ENCODE results near the gene FLRT1. TPM values are rescaled to one million over a fixed set of nuclear protein-coding genes. Genes with fewer than 3 reads are reported as not detected.
A peak's percentile ranks its signal among the peaks of the same experiment; 100 is the strongest.

The FLRT1 gene
- total and polyA plus RNA-seq, 4 donors: 0.10 to 0.60 TPM; not detected in 2

DNA sequence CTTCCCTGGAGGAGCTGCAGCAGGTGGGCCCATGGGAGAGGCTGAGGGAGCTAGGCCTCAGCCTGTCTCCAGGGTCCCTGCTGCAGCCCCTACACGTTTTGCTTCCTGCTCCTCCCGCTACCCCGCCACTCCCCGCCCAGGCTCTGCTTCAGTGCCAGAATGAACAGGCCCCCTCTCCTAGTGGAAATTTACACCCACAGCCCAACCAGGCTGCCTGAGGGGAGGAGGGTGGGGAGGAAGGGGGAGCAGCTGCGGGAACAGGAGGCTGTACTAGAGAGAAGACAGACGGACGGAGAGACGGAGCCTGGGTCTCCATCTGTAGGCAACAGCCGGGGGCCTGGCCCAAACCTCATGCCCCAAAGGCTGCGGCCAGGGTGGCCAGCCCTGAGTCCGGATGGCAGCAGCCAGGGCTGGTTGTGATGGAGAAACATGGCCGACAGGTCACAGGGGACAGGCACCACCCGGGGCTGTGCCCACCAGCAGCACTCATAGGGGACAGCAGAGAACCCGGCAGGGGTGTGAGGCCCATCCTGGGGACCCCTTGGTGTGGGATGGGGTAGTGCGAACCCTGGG, 20.6 kb downstream of the FLRT1 start:
- H3K36me3 ChIP-seq (ENCODE audit: control insufficient read depth in 1 of 2, insufficient read depth in 2 of 2, low read length in 1 of 2): no peaks in the 10 kb centered on the region
- intact Hi-C loops (cut with DNase I): no loop called here
- H3K4me3 ChIP-seq (ENCODE audit: low read length in 2 of 2): no peak overlapping the region
- ATAC-seq (ENCODE audit: low FRiP score): no peak
- H3K9me3 ChIP-seq (ENCODE audit: control insufficient read depth, low read length): no peaks in the 10 kb centered on the region
- H3K27me3 ChIP-seq (ENCODE audit: control insufficient read depth in 1 of 2, insufficient read depth in 2 of 2, low read length in 1 of 2): no peaks in the 10 kb centered on the region
- no peak for DNase-seq
- H3K27ac ChIP-seq (ENCODE audit: low read depth in 1 of 2, low read length in 2 of 2): no peak overlapping the region
- 91 to 92% methylated on average over 13 to 15 of the region's 15 CpGs for WGBS, 2 donors
- H3K4me1 ChIP-seq (ENCODE audit: control insufficient read depth in 1 of 2, insufficient read depth in 2 of 2, low read length in 2 of 2): no peaks in the 10 kb centered on the region

DNA sequence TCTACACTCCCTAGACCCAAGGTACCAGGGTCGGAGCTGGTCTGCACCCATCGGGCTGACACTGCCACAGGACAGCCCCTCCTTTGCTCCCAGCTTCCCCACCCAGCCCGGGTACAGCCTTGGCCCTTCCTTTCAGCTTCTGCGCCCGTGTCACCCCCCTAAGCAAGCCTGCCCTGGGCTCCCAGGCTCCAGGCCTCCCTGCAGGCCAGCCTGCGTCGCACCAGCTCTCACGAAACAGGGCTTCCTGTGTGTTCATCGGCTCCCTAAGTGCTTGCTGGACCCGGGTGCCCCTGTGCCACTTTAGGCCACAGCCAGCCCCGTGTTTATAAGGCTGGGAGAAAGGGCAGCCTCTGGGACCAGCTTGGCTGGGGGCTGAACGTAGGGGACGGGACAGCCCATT, 21.1 kb downstream of the FLRT1 start:
- DNase-seq (no peak), ATAC-seq (ENCODE audit: low FRiP score) (no peak)
- no peak overlapping the region for H3K4me3 ChIP-seq (ENCODE audit: low read length in 2 of 2)
- no peaks in the 10 kb centered on the region for H3K36me3 ChIP-seq (ENCODE audit: control insufficient read depth in 1 of 2, insufficient read depth in 2 of 2, low read length in 1 of 2)
- no peaks in the 10 kb centered on the region for H3K4me1 ChIP-seq (ENCODE audit: control insufficient read depth in 1 of 2, insufficient read depth in 2 of 2, low read length in 2 of 2)
- intact Hi-C loops (cut with DNase I): no loop called here
- H3K9me3 ChIP-seq (ENCODE audit: control insufficient read depth, low read length): no peaks in the 10 kb centered on the region
- H3K27me3 ChIP-seq (ENCODE audit: control insufficient read depth in 1 of 2, insufficient read depth in 2 of 2, low read length in 1 of 2): no peaks in the 10 kb centered on the region
- 82 to 87% methylated on average over 12 to 13 of the region's 13 CpGs for WGBS, 2 donors
- no peak overlapping the region for H3K27ac ChIP-seq (ENCODE audit: low read depth in 1 of 2, low read length in 2 of 2)

DNA sequence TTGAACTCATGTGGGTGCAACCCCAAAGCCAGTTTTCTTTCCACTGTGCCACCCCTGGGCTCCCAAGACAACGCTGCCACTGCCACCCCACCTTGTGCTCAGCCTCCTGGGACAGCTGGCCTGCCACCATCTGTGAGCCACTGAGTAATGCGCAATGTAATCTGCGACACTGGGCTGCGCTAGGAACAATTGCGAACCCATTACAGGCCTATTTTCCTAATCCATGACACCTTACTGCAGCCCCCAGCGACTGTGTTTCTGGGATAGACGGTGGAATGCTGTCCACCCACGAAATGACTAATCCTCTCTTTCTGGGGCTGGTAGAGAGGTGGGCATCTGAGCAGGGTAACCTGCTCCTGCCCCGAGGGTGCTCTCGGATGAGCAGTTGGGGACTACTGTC, 22.2 kb downstream of the FLRT1 start:
- no peak for ATAC-seq (ENCODE audit: low FRiP score)

DNA sequence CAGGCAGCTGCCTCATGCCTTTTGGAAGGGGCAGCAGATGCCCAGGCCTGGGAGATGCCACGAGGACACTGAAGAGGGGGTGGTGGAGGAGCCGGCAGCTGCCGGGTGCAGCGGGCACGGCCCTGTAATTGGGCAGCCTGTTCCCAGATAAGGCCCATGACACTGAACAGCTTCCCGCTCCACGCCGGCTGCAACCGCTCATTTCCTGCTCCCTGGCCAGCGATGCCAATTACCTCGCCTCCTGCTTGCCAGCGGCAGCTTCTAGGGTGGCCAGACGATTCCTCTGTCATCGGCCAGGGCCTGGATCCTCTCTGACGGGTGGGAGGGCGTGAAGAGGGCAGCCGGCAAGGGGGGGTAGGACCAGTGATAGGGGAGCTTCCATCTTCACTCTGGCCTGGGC, 22.8 kb downstream of the FLRT1 start:
- H3K27ac ChIP-seq (ENCODE audit: low read depth in 1 of 2, low read length in 2 of 2): no peak overlapping the region
- DNase-seq (no peak), ATAC-seq (ENCODE audit: low FRiP score) (no peak)
- no peak overlapping the region for H3K4me3 ChIP-seq (ENCODE audit: low read length in 2 of 2)
- intact Hi-C loops (cut with DNase I): no loop called here
- no peaks in the 10 kb centered on the region for H3K36me3 ChIP-seq (ENCODE audit: control insufficient read depth in 1 of 2, insufficient read depth in 2 of 2, low read length in 1 of 2)
- H3K27me3 ChIP-seq (ENCODE audit: control insufficient read depth in 1 of 2, insufficient read depth in 2 of 2, low read length in 1 of 2): no peaks in the 10 kb centered on the region
- no peaks in the 10 kb centered on the region for H3K9me3 ChIP-seq (ENCODE audit: control insufficient read depth, low read length)
- no peaks in the 10 kb centered on the region for H3K4me1 ChIP-seq (ENCODE audit: control insufficient read depth in 1 of 2, insufficient read depth in 2 of 2, low read length in 2 of 2)
- 91% methylated on average over 17 of the region's 17 CpGs for WGBS, 2 donors

More for the DNA sequence above, 22.2 kb downstream of the FLRT1 start:
- Histone ChIP-seq H3K27ac (ENCODE audit: low read depth in 1 of 2, low read length in 2 of 2) (no peak overlapping the region), H3K27me3 (ENCODE audit: control insufficient read depth in 1 of 2, insufficient read depth in 2 of 2, low read length in 1 of 2) (no peaks in the 10 kb centered on the region), H3K9me3 (ENCODE audit: control insufficient read depth, low read length) (no peaks in the 10 kb centered on the region), H3K4me3 (ENCODE audit: low read length in 2 of 2) (no peak overlapping the region), H3K36me3 (ENCODE audit: control insufficient read depth in 1 of 2, insufficient read depth in 2 of 2, low read length in 1 of 2) (no peaks in the 10 kb centered on the region), H3K4me1 (ENCODE audit: control insufficient read depth in 1 of 2, insufficient read depth in 2 of 2, low read length in 2 of 2) (no peaks in the 10 kb centered on the region)
- intact Hi-C loops (cut with DNase I): no loop called here
- no peak for DNase-seq
- WGBS, 2 donors: 92 to 94% methylated on average over 10 of the region's 10 CpGs

DNA sequence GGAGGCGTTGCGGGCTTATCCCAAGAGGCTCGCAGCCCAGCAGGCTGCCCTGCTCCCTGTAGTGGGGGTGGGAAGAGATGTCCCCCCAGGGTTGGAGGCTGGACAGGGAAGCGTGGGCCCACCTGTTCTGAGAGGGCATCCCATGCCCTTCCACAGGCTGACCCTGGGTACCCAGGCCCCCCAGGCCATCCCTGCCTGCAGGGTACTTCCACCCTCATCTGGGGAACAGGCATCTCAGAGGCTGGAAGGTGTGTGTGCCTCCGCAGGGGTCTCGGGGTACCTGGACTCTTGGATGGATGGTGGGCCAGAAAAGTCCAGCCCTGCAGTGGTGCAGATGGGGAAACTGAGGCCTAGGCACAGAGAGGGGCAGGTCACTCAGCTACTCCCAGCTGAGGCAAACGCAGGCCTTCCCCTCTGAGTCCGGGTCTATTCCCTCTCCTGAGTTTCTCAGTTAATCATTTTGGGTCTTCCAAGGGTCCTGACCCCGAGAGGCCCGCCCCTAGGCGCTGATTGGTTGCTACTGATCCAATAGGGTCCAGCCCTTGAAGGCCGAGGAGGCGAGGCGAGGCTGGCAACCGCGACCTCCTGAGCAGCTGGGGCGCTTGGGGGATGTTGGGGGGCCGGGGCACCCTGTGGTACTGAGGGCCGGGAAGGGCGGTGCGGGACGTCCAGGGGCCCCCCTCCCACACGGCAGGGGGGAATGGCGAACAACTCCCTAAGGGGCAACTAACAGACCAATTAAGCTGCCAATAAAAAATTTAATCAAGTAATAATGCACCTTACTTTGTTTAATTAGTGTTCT, 23.8 kb downstream of the FLRT1 start:
- Histone ChIP-seq H3K4me1 (ENCODE audit: control insufficient read depth in 1 of 2, insufficient read depth in 2 of 2, low read length in 2 of 2) (no peaks in the 10 kb centered on the region), H3K27ac (ENCODE audit: low read depth in 1 of 2, low read length in 2 of 2) (no peak overlapping the region), H3K9me3 (ENCODE audit: control insufficient read depth, low read length) (no peaks in the 10 kb centered on the region), H3K36me3 (ENCODE audit: control insufficient read depth in 1 of 2, insufficient read depth in 2 of 2, low read length in 1 of 2) (no peaks in the 10 kb centered on the region), H3K4me3 (ENCODE audit: low read length in 2 of 2) (no peak overlapping the region), H3K27me3 (ENCODE audit: control insufficient read depth in 1 of 2, insufficient read depth in 2 of 2, low read length in 1 of 2) (no peaks in the 10 kb centered on the region)
- DNase-seq (no peak), ATAC-seq (ENCODE audit: low FRiP score) (no peak)
- 77 to 82% methylated on average over 23 to 24 of the region's 24 CpGs for WGBS, 2 donors
- intact Hi-C loops (cut with DNase I): no loop called here

DNA sequence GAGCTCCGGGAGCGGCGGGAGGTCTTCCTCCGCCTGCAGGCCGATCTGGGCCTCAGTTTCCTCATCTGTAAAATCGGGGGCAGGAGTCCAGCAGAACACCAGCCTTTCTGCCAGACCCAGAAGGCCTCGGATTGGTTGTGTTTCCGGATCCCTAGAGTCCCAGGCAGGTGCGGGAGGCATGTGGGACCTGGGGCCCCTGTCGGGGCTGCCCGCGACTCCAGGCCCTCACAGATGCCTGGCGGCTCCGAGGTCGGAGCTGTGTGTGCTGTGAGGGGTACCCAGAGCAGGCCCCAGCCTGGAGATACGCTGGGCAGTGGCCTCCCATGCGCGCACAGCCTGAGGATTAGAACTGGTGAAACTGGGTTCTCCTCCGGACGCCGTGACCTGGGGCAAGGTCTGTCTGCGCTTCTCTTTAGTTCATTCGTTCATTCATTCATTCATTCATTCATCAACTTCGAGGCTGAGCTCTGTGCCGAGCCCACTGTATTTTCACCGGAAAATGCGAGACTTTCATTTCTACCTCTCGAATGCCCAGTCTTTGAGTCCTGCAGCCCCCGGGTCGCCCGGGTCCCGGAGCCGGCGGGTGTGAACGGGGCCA, 24.6 kb downstream of the FLRT1 start:
- 28% methylated on average over 34 to 35 of the region's 35 CpGs for WGBS, 2 donors
- no peaks in the 10 kb centered on the region for H3K36me3 ChIP-seq (ENCODE audit: control insufficient read depth in 1 of 2, insufficient read depth in 2 of 2, low read length in 1 of 2)
- no peaks in the 10 kb centered on the region for H3K4me1 ChIP-seq (ENCODE audit: control insufficient read depth in 1 of 2, insufficient read depth in 2 of 2, low read length in 2 of 2)
- H3K27ac ChIP-seq (ENCODE audit: low read depth in 1 of 2, low read length in 2 of 2): no peak overlapping the region
- ATAC-seq (ENCODE audit: low FRiP score): no peak
- no peak for DNase-seq
- intact Hi-C loops (cut with DNase I): no loop called here
- no peaks in the 10 kb centered on the region for H3K9me3 ChIP-seq (ENCODE audit: control insufficient read depth, low read length)
- H3K4me3 ChIP-seq (ENCODE audit: low read length in 2 of 2): peak overlapping the region in 1 of 2 donors; percentile 1
- no peaks in the 10 kb centered on the region for H3K27me3 ChIP-seq (ENCODE audit: control insufficient read depth in 1 of 2, insufficient read depth in 2 of 2, low read length in 1 of 2)

DNA sequence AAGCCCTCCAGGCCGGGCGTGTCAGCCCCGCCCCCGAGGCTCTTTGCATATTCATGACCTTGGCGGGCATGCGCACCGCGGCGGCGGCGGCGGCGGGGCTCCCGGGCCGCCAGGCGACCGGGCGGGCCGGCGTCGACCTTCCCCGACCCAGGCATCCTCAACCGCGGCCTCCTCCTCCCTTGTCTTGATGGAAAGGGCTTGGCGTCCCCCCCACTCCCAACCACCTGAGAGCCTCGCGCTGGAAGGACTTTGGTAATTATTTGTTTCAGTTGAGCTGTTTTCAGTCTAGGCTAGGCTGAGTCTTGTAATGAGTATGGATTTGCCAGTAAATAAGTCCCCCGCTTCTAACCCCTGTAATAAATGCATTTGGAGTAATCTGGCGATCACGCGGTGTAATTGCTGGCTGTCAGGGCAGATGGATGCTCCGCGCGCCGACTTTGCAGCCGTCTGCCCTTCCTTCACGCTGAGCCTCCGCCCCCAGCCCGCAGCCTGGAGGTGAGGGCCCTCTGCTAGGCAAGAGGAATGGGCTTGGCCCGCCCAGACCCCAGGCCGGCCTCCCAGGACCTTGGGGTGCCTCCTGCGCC, 25.2 kb downstream of the FLRT1 start:
- DNase-seq (peak; percentile 64 to 87), ATAC-seq (ENCODE audit: low FRiP score) (no peak)
- Histone ChIP-seq H3K27ac (ENCODE audit: low read depth in 1 of 2, low read length in 2 of 2) (no peak overlapping the region), H3K9me3 (ENCODE audit: control insufficient read depth, low read length) (no peaks in the 10 kb centered on the region), H3K36me3 (ENCODE audit: control insufficient read depth in 1 of 2, insufficient read depth in 2 of 2, low read length in 1 of 2) (no peaks in the 10 kb centered on the region), H3K4me3 (ENCODE audit: low read length in 2 of 2) (peak overlapping the region in 1 of 2 donors; percentile 1), H3K27me3 (ENCODE audit: control insufficient read depth in 1 of 2, insufficient read depth in 2 of 2, low read length in 1 of 2) (no peaks in the 10 kb centered on the region), H3K4me1 (ENCODE audit: control insufficient read depth in 1 of 2, insufficient read depth in 2 of 2, low read length in 2 of 2) (no peaks in the 10 kb centered on the region)
- intact Hi-C loops (cut with DNase I): no loop called here
- 2 to 3% methylated on average over 26 to 42 of the region's 42 CpGs for WGBS, 2 donors

DNA sequence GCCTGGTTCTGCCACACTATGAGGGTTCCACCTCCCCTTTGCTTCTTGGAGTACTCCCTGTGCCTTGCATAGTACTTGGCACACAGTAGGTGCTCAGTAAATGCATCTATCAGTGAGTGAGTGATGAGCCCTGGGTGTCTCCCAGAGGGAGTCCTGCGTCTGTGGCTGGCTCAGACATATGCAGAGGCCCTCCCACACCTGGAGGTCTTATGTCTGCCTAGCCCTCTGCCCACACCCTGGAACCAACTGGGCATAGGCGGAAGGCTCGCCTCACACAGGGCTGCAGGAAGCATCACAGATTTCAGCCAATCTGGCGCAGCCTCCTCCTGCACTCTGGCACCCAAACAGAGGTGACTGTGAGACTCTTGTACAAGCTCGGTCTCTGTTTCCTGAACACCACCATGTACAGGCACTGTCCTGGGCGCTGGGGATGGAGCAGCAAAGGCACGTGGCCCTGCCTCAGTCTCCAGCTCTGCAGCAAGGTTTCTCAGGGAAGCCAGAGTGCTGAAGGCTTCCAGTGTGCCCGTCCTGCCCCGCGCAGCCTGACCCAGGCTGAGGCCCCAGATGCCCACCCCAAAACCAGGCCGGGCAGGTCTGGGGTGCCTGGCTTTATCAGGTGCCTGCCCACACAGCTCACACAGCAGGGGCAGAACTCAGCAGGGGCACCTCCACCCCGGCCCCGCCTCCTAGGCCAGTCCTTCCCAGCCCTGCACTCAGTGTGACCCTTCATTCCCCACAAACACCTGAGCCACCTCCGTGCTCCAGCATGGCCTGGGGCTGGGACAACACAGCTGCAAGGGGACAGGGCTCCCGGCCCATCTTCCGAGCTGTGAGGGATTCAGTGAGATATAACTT, 26.7 kb downstream of the FLRT1 start:
- Histone ChIP-seq H3K4me1 (ENCODE audit: control insufficient read depth in 1 of 2, insufficient read depth in 2 of 2, low read length in 2 of 2) (no peaks in the 10 kb centered on the region), H3K4me3 (ENCODE audit: low read length in 2 of 2) (no peak overlapping the region), H3K36me3 (ENCODE audit: control insufficient read depth in 1 of 2, insufficient read depth in 2 of 2, low read length in 1 of 2) (no peaks in the 10 kb centered on the region), H3K27ac (ENCODE audit: low read depth in 1 of 2, low read length in 2 of 2) (no peak overlapping the region), H3K9me3 (ENCODE audit: control insufficient read depth, low read length) (no peaks in the 10 kb centered on the region), H3K27me3 (ENCODE audit: control insufficient read depth in 1 of 2, insufficient read depth in 2 of 2, low read length in 1 of 2) (no peaks in the 10 kb centered on the region)
- intact Hi-C loops (cut with DNase I): no loop called here
- WGBS, 2 donors: 94% methylated on average over 16 of the region's 16 CpGs
- ATAC-seq (ENCODE audit: low FRiP score) (no peak), DNase-seq (no peak)
